ENCODE measurements around the gene ZC3H18. TPM values are rescaled to one million over a fixed set of nuclear protein-coding genes. Genes with fewer than 3 reads are reported as not detected.

ZC3H18 gene
- total and polyA plus RNA-seq, 2 experiments from 2014 or later, result 30.0 to 40.7 TPM

DNA sequence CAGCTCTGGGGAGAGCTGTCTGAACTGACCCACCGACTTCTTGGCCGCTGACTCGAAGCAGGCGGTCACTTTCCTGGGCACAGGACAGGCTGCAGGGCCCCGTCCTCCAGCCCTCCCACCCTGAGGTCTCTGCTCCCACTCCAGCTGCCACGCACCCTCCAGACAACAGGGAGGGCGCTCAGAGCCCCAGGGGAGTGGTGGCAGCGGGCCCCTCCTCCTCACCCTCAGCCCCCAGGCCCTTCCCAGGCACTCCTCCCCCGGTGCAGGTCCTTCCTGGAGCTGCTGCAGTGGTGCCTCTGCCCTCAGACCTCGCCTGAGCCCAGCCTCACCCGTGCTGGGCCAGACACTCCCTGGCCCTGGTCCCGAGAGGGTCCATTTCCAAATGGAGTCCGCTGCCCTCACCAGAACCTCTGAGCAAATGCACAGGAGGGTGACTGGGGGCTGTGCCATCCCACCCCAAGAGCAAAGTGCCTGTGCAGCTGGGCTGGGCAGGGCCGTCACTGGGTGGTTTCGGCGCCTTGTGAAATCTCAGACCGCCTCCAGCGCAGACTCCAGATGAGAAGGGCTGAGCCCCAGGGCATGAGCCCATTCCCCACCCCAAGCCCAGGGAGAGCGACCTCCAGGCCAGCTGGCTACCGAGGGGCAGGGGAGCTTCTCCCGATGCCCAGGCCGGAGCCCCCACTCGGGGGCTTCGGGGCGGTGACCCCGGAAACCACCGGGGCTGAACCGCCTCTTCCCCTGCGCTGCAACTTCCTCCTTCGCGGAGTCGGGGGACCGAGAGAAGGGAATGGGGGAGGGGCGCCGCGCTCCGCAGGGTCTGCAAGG is 79.9 kb downstream of the ZC3H18 start:
- Histone ChIP-seq H3K4me1 (ENCODE audit: insufficient read depth) (peaks cover 11% of the 10 kb centered on the region; the same call in 1 of the 2 replicates), H3K27ac (ENCODE audit: low read depth) (peak overlapping the region; percentile 45; the same call in 1 of the 2 replicates), H3K9me2 (ENCODE audit: insufficient read depth) (no peaks in the 10 kb centered on the region), H3K36me3 (ENCODE audit: insufficient read depth) (no peaks in the 10 kb centered on the region; the same call in 1 of the 2 replicates), H4K20me1 (replicated peaks; ENCODE audit: insufficient read depth) (peaks cover 7% of the 10 kb centered on the region; the same call in 1 of the 2 replicates), H3K4me2 (peak overlapping the region; percentile 98), H3K4me3 (peak overlapping the region; percentile 96), H3F3A (replicated peaks; ENCODE audit: low read depth) (0 out of 2 replicates have a peak, but pooled peaks cover 4% of the 10 kb centered on the region), H3K79me2 (replicated peaks; ENCODE audit: insufficient read depth) (peaks cover 14% of the 10 kb centered on the region; the same call in 1 of the 2 replicates), H3K27me3 (ENCODE audit: insufficient read depth) (no peaks in the 10 kb centered on the region), H2AFZ (no peak overlapping the region)
- Mint-ChIP-seq H3K27ac (peak overlapping the region; percentile 44), H3K9me3 (no peaks in the 10 kb centered on the region), H3K27me3 (ENCODE audit: insufficient read depth, low read depth, poor library complexity) (peaks cover 5% of the 10 kb centered on the region), H3K4me3 (peak overlapping the region; percentile 87), H3K36me3 (ENCODE audit: low read depth) (peaks cover 18% of the 10 kb centered on the region), H3K4me1 (peaks cover 8% of the 10 kb centered on the region; the same call in 2 of the 3 replicates)
- TF ChIP-seq CREB1 (CRISPR knock-in tag; IDR thresholded peaks at IDR 0.05; ENCODE audit: low read depth) (no peak), ZNF114 (CRISPR knock-in tag; IDR thresholded peaks at IDR 0.05) (no peak), EZH2phosphoT487 (IDR thresholded peaks at IDR 0.05; ENCODE audit: unreplicated experiment) (no peak)
- TF ChIP-seq, protein P1, sequence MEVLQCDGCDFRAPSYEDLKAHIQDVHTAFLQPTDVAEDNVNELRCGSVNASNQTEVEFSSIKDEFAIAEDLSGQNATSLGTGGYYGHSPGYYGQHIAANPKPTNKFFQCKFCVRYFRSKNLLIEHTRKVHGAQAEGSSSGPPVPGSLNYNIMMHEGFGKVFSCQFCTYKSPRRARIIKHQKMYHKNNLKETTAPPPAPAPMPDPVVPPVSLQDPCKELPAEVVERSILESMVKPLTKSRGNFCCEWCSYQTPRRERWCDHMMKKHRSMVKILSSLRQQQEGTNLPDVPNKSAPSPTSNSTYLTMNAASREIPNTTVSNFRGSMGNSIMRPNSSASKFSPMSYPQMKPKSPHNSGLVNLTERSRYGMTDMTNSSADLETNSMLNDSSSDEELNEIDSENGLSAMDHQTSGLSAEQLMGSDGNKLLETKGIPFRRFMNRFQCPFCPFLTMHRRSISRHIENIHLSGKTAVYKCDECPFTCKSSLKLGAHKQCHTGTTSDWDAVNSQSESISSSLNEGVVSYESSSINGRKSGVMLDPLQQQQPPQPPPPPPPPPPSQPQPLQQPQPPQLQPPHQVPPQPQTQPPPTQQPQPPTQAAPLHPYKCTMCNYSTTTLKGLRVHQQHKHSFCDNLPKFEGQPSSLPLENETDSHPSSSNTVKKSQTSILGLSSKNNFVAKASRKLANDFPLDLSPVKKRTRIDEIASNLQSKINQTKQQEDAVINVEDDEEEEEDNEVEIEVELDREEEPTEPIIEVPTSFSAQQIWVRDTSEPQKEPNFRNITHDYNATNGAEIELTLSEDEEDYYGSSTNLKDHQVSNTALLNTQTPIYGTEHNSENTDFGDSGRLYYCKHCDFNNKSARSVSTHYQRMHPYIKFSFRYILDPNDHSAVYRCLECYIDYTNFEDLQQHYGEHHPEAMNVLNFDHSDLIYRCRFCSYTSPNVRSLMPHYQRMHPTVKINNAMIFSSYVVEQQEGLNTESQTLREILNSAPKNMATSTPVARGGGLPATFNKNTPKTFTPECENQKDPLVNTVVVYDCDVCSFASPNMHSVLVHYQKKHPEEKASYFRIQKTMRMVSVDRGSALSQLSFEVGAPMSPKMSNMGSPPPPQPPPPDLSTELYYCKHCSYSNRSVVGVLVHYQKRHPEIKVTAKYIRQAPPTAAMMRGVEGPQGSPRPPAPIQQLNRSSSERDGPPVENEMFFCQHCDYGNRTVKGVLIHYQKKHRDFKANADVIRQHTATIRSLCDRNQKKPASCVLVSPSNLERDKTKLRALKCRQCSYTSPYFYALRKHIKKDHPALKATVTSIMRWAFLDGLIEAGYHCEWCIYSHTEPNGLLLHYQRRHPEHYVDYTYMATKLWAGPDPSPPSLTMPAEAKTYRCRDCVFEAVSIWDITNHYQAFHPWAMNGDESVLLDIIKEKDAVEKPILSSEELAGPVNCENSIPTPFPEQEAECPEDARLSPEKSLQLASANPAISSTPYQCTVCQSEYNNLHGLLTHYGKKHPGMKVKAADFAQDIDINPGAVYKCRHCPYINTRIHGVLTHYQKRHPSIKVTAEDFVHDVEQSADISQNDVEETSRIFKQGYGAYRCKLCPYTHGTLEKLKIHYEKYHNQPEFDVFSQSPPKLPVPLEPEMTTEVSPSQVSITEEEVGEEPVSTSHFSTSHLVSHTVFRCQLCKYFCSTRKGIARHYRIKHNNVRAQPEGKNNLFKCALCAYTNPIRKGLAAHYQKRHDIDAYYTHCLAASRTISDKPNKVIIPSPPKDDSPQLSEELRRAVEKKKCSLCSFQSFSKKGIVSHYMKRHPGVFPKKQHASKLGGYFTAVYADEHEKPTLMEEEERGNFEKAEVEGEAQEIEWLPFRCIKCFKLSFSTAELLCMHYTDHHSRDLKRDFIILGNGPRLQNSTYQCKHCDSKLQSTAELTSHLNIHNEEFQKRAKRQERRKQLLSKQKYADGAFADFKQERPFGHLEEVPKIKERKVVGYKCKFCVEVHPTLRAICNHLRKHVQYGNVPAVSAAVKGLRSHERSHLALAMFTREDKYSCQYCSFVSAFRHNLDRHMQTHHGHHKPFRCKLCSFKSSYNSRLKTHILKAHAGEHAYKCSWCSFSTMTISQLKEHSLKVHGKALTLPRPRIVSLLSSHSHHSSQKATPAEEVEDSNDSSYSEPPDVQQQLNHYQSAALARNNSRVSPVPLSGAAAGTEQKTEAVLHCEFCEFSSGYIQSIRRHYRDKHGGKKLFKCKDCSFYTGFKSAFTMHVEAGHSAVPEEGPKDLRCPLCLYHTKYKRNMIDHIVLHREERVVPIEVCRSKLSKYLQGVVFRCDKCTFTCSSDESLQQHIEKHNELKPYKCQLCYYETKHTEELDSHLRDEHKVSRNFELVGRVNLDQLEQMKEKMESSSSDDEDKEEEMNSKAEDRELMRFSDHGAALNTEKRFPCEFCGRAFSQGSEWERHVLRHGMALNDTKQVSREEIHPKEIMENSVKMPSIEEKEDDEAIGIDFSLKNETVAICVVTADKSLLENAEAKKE (CRISPR knock-in tag; IDR thresholded peaks at IDR 0.05), result no peak
- ATAC-seq, result peak; percentile 35
- peak; percentile 64 for DNase-seq (ENCODE audit: low spot score)
